PC-9 (cell line): Measurements from ENCODE around the gene LEPR.
"Not testable (repeated sequence)": the region's sequence is repeated elsewhere in the genome, so short reads cannot be mapped to it uniquely, and the experiment has no call there.

Experiments used
- CTCF ChIP-seq: fragments of 200-600 bp; sonication (generic); conservative IDR thresholded peaks from 2 replicates; pipeline ENCODE4 v1.6.1; 2017; ENCODE audit warnings: mixed run types, antibody characterized with exemption, mild to moderate bottlenecking, moderate library complexity
- EZH2 ChIP-seq: fragments of 200-600 bp; sonication (generic); IDR thresholded peaks from 2 replicates; pipeline ENCODE4 v1.8.0; 2017; ENCODE audit warnings: antibody characterized with exemption, low read depth

GRCh38 chr1:65465837-65466236, 45.4 kb downstream of the LEPR start:
- TF ChIP-seq CTCF, EZH2: not testable (repeated sequence)
